Stimulated activated CD8-positive, alpha-beta memory T cell treated with anti-CD3 and anti-CD28 coated beads, Interleukin-2, amount 100 ng/mL, for 1 hour (primary cell): ENCODE measurements around the gene ANO2.

Experiments
- DNase-seq, 2 donors: peaks; one replicate each; pipeline ENCODE4 v3.0.0-alpha.2; 2020; ENCODE audit warnings: low read depth in 2 of 2

Gene ANO2

DNA sequence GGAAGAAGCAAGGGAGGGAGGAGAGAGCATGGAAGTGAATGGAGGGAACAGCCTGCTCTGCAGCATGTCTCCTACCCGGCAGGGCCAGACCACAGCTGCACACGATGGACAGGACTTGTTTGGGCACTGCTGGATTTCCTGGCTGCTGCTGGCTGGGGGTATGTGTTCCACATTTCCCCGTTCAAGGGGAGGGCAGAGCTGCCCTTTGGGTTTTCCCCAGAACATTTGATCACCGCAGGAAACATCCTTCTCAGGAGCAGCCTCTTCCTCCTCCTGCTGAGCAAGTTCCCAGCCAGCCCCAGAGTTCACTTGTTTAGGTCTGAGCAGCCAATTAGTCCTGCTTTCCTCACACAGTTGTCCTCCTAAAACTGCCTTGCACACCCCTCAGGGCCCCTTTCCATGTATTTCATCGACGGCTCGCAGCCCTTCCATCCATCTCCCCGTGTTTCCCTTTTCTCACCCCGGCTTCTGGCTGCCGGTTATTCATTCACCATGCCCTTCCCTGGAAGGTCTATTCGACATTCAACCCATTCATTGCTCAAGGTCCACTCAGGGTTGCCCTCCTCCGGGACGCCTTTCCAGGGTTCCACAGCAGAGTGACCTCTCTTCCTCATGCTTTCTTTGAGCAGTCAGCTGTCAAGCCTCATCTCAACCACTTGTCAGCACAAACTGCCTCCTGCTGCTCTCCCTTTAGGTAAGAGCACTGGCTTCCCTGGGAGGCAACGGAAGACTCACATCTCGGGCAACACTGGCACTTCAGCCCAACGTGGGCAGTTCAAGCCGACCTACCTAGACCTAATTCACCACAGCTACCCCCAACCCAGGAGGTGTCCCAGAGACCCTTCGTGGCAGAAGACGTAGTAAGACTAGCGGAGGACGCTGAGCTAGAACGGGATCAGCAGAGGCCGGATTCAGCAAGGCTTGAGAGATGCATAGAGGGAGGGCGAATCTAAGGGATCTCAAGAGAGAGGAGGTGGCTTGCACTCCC lies 20.1 kb upstream of the ANO2 start:
- DNase-seq, result no peak

DNA sequence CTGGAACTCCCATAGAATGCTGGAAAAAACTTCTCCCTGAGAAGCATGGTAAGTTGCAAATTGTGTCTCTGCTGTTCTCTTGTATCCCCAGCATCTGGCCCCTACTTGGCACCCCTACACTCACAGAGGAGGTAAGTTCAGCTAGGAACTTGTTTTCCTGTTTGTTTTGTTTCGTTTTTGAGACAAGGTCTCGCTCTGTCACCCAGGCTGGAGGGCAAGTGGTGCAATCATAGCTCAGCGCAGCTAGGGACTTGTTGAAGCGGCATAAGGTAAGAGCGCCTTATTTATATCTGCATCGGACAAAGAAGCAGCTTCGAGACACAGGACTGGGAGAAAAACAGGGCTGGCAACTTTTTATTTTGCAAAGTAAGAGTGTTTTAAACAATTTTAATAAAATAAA lies 18.5 kb upstream of the ANO2 start:
- DNase-seq, result no peak

DNA sequence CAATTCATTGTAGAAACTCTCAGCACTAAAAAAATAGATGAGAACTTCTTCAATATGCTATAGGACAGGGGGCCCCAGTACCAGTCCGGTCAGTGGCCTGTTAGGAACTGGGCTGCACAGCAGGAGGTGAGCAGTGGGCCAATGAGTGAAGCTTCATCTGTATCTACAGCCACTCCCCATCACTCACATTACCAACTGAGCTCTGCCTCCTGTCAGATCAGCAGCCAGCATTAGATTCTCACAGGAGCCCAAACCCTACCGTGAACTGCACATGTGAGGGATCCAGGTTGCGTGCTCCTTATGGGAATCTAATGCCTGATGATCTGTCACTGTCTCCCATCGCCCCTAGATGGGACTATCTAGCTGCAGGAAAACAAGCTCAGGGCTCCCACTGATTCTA lies 15.7 kb upstream of the ANO2 start:
- no peak for DNase-seq

DNA sequence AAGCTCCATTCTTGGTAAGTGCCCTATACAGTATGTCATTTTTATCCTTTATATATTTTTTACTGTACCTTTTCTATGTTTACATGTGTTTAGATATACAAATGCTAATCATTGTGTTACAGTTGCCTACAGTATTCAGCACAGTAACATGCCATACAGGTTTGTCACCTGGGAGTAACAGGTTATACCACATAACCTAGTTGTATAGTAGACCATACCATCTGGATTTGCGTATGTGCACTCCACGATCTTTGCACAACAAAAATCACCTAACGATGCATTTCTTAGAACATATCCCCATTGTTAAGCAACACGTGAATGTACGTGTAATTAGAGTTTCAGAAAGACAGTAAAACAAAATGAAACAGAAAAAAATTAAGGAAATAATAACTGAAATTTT lies 11.9 kb upstream of the ANO2 start:
- DNase-seq, result no peak

DNA sequence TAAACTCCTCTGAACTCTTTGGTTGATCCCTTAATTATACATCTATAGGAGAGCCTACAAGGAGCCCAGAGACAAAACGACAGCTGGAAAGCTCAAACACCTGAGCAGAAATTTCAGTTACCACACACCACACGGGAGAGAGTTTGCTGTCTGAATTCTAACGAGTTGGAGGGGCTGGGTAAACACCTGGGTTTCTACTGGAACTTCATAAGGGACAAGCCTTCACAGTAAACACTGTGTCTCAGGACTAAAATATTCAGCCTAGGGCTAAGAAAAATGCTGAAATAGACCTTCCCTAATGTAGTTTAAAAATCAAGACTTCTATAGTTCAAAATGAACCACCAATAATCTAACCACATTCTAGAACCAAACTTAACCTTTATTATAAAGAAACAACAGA lies 9.6 kb upstream of the ANO2 start:
- DNase-seq, result no peak

DNA sequence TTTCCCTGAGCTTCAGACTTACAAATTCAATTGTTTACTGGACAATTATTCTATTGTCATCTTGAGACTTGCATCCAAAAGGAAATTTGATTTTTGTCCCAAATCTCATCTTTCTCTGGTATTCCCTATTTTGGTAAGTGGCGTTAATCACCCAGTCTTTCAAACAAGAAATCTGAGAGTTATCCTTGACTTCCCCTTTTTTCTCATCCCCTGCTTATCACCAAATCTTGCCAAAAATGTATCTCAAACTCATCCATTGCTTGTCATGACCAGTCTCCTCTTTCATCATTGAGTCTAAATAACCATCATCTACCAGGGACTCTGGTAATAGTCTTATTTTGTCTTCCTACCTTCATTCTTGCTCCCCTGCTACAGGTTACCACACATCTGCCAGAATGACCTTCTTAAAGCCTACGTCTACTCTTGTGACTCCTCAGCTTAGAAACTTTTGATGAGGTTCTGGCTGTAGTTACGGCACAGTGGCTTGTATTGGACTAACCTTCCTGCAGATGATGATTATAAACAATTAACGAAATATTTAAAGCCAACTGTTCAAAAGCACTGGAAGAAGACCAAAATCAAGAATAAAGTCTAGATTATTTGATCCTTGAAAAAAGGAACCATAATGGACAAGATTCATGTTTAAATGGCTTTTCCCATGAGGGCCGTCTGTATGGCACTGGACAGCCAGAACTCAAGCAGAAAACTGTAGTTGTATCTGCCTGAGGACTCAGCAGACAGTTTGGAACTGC lies 9.0 kb upstream of the ANO2 start:
- DNase-seq, result no peak

DNA sequence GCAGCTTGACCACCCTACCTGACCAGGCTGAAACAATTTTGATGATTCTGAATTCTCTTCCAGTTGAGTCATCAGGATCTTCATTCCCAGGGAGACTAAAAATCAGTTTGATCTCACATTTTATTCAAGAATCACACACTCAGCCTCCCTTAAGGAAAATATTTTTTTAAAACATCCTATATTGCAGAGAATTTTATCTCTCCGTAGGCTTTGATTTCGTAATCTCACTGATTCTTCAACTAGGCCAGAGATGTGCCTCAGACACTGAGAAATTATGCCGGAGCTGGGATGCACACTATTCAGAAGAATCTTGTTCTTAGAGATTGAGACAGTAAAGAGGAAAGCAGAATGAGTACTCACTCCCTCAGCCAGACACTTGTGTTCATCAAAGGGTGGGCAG lies 7.0 kb upstream of the ANO2 start:
- DNase-seq, result no peak

DNA sequence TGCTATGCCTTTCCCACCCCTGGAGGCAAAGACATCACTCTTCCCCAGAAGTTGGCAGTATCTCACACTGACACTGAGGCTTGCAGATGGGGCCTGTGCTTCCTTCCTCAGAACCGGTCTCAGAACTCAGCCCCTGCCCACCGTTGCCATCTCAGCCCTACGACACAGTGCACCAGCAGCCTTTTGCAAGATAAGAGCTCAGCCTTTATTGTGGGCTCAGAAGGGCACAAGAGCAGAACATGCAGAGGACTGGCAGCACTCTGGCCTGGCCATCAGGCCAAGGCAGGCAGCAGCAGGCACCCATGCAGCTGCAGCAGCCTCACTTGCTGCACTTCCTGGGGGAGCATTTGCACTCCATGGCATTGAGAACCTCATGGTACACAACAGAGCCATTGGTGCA lies 3.6 kb upstream of the ANO2 start:
- DNase-seq, result no peak

DNA sequence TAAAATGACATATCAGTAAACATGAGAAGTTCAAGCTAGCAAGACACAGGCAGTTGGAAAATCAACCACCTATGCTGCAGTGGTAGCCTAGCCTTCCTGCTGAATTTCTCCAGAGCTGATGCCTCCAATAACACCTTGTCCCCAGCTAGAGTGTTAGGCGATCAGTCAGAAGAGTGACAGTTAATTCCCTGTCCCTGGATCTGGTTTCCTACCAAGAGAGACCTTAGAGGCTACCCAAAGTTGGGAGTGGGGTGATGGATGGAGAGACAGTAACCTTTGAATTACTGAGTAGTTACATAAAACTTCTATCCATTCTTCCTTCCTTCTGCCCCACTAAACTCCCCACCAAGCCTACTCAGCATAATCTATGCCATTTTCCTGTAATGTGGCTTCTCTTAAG lies 1.9 kb upstream of the ANO2 start:
- DNase-seq, result no peak

DNA sequence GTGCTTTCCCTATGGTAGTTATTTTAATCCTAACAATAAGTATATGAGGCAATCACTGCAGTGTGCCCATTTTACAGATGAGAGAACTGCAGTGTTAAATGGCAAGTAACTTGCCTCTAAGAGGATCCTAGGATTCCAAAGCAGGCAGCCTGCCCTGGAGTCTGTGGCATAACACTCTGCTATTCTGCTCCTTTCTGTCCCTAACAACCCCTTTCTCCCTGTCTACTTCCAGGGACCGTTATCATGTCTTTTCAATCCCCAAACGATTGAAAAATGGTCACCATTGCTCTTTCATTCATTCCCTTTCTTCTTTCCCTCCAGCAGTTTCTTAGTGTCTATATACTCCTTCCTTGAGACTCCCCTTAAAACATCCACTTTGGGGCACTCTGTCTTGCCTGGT lies 1.3 kb upstream of the ANO2 start:
- no peak for DNase-seq

DNA sequence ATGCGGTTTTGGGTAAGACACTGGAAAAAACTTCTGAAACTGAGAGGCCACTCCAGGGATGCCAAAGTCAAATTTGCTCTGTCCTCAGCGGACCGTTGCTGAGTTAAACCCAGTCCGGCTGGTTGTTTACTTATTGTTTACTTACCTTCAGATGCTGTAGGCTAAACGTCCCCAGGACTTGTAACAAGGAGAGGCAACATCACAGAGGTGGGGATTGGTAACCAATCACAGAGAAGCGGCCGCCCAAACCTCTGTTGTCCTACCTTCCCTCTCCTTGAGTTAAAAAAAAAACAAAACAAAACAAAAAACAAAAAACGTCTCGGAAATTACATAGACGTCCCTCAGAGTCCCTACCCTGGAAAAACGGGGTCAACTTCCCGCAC lies 380 bp downstream of the ANO2 start:
- DNase-seq, result no peak

DNA sequence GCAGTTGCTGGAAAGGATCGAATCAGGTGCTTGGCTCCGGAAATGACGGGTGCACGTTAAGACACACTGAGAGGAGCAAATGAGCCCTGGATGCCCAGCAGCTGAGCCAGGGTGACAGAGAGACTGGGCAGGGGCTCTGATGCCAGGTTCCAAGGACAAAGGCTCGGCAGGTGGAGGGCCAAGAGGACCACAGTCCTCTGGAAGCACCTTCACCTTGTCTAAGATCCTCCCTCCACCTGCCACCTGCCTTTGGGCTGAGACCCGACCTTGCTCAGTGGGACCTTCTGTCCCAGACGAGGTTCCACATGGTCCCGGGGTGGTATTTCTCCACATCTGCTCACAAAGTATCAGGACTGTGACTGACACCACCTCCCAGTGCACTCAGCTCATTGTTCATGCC lies 1.0 kb downstream of the ANO2 start:
- no peak for DNase-seq

DNA sequence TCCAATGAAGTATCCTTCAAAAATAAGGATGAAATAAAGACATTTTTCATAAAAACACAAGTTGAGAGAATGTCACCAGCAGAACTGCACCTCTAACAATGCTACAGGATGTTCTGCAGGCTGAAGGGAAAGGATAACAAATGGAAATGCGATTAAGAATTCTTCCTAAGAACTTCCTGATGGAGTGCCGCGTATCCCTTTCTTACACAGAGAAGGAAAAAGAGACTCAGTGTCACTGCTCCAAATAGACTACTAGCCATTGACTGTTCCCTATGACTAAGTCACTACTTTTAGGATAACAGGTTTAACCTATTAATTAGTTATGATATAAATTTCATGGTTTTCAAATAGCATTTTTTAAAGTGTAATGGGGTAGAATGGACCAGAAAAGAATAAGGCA lies 3.2 kb downstream of the ANO2 start:
- DNase-seq, result no peak

DNA sequence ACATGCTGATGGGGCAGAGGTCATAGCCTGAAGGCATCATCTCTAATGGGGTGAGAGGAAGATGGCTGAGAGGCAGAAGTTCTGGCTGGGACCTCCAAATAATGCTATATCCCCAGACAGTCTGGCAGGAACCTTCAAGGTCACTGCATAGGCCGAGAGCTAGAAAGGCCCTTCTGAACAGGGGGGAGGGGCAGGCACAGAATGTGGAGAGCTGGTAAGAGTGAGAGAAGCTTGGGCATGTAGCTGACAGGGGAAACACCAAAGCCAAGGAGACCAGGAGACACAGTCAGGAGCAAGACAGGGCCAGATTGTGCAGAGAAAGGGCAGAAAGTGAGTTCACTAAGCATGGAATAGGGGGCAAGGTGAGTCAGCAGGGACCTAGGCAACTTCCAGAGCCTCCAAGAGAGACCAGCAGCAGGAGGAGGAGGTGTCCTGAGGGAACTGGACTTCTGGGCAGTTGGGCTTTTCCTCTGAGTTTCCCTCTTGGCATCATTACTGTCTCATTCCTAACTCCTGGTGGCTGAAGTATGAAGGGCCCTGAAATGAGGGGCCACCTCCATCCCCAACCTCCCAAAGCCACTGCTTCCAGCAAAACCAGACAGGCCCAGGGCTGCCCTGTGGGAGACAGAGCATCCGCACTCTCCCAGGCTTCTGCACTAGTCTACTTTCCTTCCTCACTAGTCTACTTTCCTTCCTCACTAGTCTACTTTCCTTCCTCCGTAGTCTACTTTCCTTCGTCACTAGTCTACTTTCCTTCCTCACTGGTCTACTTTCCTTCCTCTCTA lies 17.1 kb downstream of the ANO2 start:
- no peak for DNase-seq

DNA sequence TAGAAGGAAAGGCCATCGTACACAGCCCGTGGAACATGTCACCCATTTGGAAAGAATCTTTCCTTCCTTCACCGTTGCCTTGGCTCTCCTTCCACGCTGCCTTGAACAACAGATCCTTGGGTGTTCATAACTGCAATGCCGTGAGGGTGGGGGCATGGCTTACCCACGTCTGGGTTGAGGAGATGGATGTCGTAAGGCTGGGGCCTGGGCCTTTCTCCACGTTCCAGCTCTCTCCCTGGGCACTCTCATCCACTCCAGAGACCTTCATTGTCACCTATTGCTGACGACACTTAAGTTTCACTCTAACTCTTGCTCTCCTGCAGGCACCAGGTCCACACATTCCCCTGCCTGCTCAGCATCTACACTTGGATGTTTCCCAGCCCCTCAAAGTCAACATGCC lies 19.4 kb downstream of the ANO2 start:
- DNase-seq, result no peak

DNA sequence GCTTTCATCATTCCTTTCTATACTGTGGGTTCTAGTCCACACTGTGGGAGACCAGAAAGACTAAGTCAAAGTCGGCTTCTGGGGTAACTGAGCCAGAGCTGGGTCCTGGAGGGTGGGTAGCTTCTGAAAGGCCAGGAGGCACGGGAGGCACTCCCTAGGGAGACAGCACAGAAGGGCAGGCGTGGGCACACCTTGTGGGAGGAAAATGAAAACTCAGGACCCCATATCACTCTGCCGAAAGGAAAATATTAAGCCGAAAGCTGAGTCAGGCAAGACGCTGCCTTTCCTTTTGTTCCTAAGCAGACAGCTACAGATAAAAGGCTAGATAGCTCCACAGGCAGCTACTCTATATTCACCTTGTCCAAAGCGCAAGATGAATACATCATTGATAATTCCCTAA lies 20.7 kb downstream of the ANO2 start:
- DNase-seq, result no peak

DNA sequence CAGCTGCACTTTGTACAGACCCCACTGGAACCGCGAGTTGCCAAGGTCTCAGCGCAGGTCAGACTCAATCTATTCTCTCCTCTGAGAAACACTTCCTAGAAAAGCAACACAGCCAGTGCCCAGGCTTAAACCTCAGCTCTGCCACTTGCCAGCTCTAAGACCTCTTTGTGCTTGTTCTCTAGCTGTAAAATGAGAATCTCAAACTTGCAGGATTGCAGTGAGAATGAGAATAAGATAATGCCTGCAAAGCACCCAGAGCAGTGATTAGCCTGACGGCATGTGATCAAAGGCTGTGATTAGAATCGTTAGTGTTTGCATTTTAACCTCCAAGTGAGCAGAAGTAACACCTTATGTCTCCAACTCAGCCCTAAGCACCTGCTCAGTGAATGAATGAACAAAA lies 21.3 kb downstream of the ANO2 start:
- no peak for DNase-seq

DNA sequence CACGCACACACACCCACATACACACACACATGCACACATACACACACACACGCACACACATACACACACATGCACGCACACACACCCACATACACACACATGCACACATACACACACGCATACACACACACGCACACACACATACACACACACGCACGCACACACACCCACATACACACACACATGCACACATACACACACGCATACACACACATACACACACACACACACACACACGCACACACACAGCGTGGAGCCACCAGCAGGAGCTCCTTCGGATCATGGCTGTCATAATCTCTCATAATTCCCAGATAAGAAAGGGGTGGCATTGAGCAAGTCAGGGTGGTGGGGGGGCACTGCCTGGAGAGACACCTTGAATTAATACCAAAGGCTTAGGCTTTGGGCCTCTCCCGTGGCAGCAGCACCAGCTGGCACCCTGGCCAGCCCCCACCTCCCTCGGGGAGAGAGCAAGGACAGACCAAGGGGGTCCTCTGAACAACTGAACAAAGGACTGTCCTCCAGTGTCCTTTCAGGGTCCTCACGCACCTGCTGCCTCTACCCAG lies 21.9 kb downstream of the ANO2 start:
- no peak for DNase-seq

DNA sequence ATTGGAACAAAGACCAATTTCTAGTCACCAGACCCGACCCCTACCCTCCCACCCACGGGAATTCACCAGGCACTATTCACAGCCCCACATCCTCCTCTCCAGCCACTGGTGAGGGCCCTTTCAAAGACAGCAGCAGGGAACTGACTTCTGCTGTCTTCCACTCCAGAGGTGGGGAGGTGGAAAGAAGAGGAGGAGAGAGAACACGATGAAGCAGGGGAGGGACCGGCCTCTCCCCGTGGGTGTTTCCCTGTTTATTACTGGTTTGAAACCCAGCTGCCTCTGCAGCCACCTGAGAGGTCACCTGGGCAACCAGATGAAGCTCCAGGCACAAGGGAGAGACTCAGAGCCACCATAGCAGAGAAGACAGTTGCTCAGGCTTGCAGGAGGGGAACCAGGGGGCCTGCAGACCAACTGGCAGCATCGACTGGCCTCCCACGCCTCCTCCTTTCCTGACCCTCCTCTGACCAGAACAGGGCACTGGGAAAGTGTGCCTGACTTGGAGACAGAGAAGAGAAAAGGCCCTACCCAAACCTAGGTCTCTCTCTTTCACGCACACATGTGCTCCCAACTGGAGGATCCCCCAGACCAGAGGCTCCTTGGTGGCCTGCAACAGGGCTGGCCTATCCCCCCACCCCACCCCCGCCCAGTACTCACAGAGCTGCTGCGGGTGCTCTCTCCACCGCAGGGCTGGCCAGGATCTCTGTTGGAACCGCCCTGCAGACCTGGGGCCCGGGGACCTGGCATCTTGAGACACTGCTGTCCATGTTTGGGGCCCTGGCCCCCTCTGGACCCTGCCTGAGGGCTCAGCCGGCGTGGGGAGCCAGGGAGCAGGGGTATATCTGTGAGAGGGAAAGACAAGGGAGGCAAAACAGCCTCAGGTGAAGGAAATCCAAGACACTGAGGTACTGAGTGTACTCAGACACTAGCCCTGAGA lies 22.8 kb downstream of the ANO2 start:
- DNase-seq, result no peak

DNA sequence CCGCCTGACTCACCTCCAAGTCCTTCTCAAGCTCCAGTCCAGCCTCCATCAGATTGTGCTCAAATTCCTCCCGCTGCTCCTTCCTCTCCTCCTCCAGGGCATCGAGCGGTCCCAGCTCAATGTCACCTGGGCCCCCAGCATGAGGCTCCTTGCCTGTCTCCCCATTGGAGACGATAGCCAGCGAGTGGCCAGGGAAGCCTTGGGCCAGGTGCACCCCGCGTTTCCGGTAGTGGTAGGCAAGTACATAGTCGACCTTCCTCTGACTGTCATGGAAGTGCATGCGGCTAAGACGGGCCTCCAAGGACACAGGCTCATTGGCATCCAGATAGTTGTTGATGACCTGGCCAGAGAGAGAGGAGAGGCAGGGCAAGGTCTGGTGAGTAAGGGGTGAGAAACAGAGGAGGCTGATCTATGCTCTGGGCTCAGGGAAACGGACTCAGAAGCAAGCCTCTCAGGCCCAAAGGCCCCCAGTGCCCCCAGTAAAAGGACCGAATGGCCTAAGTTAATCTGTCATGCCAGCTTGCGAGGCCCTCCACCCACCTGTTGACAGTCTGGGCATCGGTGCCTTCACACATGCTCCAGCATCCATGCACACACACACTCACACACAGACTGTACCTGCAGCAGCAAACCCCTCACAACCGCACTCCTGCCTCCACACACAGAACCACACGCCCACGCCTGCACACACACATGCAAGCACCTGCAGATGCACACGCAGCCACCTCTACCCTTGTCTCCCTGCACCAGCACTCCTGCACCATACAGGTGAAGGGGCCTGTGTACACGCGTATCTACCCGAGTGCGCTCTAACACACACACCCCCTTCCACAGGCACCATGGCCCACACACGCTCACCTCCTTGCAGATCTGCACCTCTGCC lies 23.8 kb downstream of the ANO2 start:
- no peak for DNase-seq
